ENCODE data around the gene DLK1. TPM values are rescaled to one million over a fixed set of nuclear protein-coding genes. Genes with fewer than 3 reads are reported as not detected.

The DLK1 gene
- total and polyA plus RNA-seq, 2 donors from 2014 or later, result 0.17 TPM; not detected in 1

DNA sequence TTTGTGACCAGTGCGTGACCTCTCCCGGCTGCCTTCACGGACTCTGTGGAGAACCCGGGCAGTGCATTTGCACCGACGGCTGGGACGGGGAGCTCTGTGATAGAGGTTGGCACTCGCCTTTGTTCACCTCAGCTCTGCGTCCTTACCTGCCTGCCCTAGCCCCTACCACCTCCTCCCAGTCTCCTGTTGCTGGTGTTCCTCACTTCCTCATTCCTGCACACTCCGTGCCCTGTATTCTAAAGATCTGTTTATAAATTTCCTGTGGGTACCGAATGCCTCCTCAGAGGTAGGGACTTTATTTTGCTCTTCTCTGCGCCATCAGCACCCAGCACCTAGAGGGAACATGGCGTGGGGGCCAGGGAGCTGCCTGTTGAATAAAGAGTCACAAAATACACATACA is 2.3 kb downstream of the DLK1 start:
- H3K36me3 ChIP-seq (ENCODE audit: control insufficient read depth in 2 of 3, insufficient read depth in 3 of 3, low read length in 3 of 3), result no peaks in the 10 kb centered on the region
- no peak overlapping the region for H3K27ac ChIP-seq (ENCODE audit: low read depth in 2 of 2, low read length in 2 of 2)
- no peak for DNase-seq
- intact Hi-C loops (cut with DNase I), result no loop called here
- H3K27me3 ChIP-seq (ENCODE audit: control insufficient read depth, insufficient read depth, low read length), result peaks cover 26% of the 10 kb centered on the region
- H3K9me3 ChIP-seq (ENCODE audit: control insufficient read depth in 2 of 3, insufficient read depth in 1 of 3, low read length in 3 of 3), result no peaks in the 10 kb centered on the region
- no peak for TF ChIP-seq CTCF (IDR thresholded peaks at IDR 0.05; ENCODE audit: borderline replicate concordance, extremely low read depth, insufficient read depth)
- H3K4me3 ChIP-seq (ENCODE audit: low read length in 3 of 3), result no peak overlapping the region
- no peak for FAIRE-seq
- H3K9ac ChIP-seq (ENCODE audit: low read length in 3 of 3), result no peak overlapping the region
- no peaks in the 10 kb centered on the region for H3K4me1 ChIP-seq (ENCODE audit: control insufficient read depth in 2 of 3, insufficient read depth in 2 of 3, low read depth in 1 of 3, low read length in 3 of 3)

- TF ChIP-seq CTCF (IDR thresholded peaks at IDR 0.05; ENCODE audit: borderline replicate concordance, extremely low read depth, insufficient read depth), result no peak
- Histone ChIP-seq H3K36me3 (ENCODE audit: control insufficient read depth in 2 of 3, insufficient read depth in 3 of 3, low read length in 3 of 3) (no peaks in the 10 kb centered on the region), H3K9me3 (ENCODE audit: control insufficient read depth in 2 of 3, insufficient read depth in 1 of 3, low read length in 3 of 3) (no peaks in the 10 kb centered on the region), H3K27ac (ENCODE audit: low read depth in 2 of 2, low read length in 2 of 2) (no peak overlapping the region), H3K4me3 (ENCODE audit: low read length in 3 of 3) (no peak overlapping the region), H3K9ac (ENCODE audit: low read length in 3 of 3) (no peak overlapping the region), H3K4me1 (ENCODE audit: control insufficient read depth in 2 of 3, insufficient read depth in 2 of 3, low read depth in 1 of 3, low read length in 3 of 3) (no peaks in the 10 kb centered on the region), H3K27me3 (ENCODE audit: control insufficient read depth, insufficient read depth, low read length) (peaks cover 26% of the 10 kb centered on the region)
- DNase-seq (no peak), FAIRE-seq (no peak)
- intact Hi-C loops (cut with DNase I), result no loop called here
These were observed 3.3 kb downstream of the DLK1 start for GRCh38 chr14:100729982-100730381.

GRCh38 chr14:100730581-100730980 is 3.9 kb downstream of the DLK1 start:
- intact Hi-C loops (cut with DNase I), result no loop called here
- Histone ChIP-seq H3K9me3 (ENCODE audit: control insufficient read depth in 2 of 3, insufficient read depth in 1 of 3, low read length in 3 of 3) (no peaks in the 10 kb centered on the region), H3K27me3 (ENCODE audit: control insufficient read depth, insufficient read depth, low read length) (peaks cover 26% of the 10 kb centered on the region), H3K4me1 (ENCODE audit: control insufficient read depth in 2 of 3, insufficient read depth in 2 of 3, low read depth in 1 of 3, low read length in 3 of 3) (no peaks in the 10 kb centered on the region), H3K27ac (ENCODE audit: low read depth in 2 of 2, low read length in 2 of 2) (no peak overlapping the region), H3K36me3 (ENCODE audit: control insufficient read depth in 2 of 3, insufficient read depth in 3 of 3, low read length in 3 of 3) (no peaks in the 10 kb centered on the region), H3K9ac (ENCODE audit: low read length in 3 of 3) (no peak overlapping the region), H3K4me3 (ENCODE audit: low read length in 3 of 3) (no peak overlapping the region)
- no peak for FAIRE-seq
- TF ChIP-seq CTCF (IDR thresholded peaks at IDR 0.05; ENCODE audit: borderline replicate concordance, extremely low read depth, insufficient read depth), result no peak
- DNase-seq, result peak in 2 of 5 donors; percentile 26 to 43

DNA sequence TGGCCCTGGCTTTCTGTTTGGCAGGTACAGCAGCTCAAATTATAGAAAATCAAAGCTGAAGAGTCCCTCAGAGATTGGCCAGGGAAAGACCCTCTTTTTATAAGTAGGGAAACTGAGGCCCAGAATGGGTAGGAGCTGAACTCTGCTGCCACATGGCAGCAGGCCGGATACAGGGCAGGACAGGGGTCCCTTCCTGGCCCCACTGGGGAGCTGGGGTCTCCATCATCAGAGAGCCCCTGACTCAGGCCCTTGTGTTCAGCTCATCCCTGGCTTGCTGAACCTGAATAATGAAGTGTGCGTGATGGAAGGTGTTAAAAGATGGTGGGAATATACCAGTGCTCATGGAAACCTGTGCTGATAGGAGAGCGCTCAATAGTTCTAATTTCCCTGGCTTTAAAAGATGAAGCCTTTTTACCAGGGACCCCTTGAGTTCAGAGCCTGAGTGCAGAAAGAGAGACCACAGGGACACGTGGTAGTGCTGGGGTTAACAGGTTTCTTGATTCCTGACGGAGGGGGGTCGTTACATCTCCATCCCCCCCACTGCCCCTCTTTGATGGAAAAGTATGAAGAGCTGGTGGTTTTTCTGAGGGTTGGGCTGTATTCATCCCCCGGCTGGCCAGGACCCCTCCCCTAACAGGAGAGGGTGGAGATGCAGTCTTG is 4.4 kb downstream of the DLK1 start:
- H3K9me3 ChIP-seq (ENCODE audit: control insufficient read depth in 2 of 3, insufficient read depth in 1 of 3, low read length in 3 of 3), result no peaks in the 10 kb centered on the region
- no peaks in the 10 kb centered on the region for H3K4me1 ChIP-seq (ENCODE audit: control insufficient read depth in 2 of 3, insufficient read depth in 2 of 3, low read depth in 1 of 3, low read length in 3 of 3)
- no peak for TF ChIP-seq CTCF (IDR thresholded peaks at IDR 0.05; ENCODE audit: borderline replicate concordance, extremely low read depth, insufficient read depth)
- DNase-seq, result peak in 1 of 5 donors; percentile 32
- H3K27ac ChIP-seq (ENCODE audit: low read depth in 2 of 2, low read length in 2 of 2), result no peak overlapping the region
- H3K4me3 ChIP-seq (ENCODE audit: low read length in 3 of 3), result no peak overlapping the region
- no peak for FAIRE-seq
- intact Hi-C loops (cut with DNase I), result no loop called here
- no peak overlapping the region for H3K9ac ChIP-seq (ENCODE audit: low read length in 3 of 3)
- H3K27me3 ChIP-seq (ENCODE audit: control insufficient read depth, insufficient read depth, low read length), result peaks cover 21% of the 10 kb centered on the region
- no peaks in the 10 kb centered on the region for H3K36me3 ChIP-seq (ENCODE audit: control insufficient read depth in 2 of 3, insufficient read depth in 3 of 3, low read length in 3 of 3)

All from kidney (tissue), 14 donors.